ENCODE data around the gene CGB3. TPM values are rescaled to one million over a fixed set of nuclear protein-coding genes. Genes with fewer than 3 reads are reported as not detected.
A peak's percentile ranks its signal among the peaks of the same experiment; 100 is the strongest.

The CGB3 gene
- total RNA-seq, 1 experiment from 2014 or later, result not detected

DNA sequence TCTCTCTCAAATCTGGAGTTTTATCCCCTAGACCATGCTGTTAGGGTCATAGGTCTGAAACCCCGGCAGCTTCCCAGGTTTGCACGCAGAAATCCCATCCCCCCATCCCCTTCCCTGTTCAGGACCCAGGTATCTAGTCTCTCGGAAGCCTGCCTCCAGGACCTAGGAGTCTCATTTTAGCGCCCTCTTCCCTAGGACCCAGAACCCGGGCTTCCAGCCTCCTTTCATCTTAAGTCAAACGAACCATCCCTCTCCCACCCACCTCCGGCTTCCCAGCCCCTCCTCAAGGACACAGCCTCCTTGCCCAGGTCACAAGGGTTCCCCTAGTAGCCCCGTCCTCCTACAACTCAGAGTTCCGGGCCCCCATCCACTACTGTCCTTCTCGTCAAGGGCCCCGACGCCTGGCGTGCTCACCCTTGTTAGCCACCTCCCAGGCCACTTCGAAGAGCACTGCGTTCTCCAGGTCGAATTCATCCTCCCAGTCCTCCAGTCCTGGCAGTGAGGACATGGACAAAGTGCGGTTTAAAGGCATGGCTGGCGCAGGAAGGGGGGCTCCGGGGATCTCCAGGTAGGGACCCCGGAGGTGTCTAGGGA lies 31.5 kb downstream of the CGB3 start:
- TF ChIP-seq CTCF (conservative IDR thresholded peaks at IDR 0.05; ENCODE audit: low read depth, low read length) (no peak), EZH2phosphoT487 (IDR thresholded peaks at IDR 0.05; ENCODE audit: borderline replicate concordance, low read length) (no peak), EZH2 (IDR thresholded peaks at IDR 0.05; ENCODE audit: low read length, unreplicated experiment) (no peak)
- no peaks in the 10 kb centered on the region for H3F3A ChIP-seq (ENCODE audit: low read length, unreplicated experiment)
- no peaks in the 10 kb centered on the region for H3K9me3 ChIP-seq (ENCODE audit: low read length)
- CTCF ChIA-PET, result interaction anchor here (1.0 to 1.3 kb wide), 5 partner anchors 14 to 163 kb away, joined by 3 to 7 read pairs (median 3); partner anchors contain the start of gene HRC
- TSS peak; percentile 88 for BruUV-seq (replicated peaks)
- peak overlapping the region; percentile 36; the same call in 1 of the 2 replicates for H3K27ac ChIP-seq (ENCODE audit: low read length)
- POLR2A ChIA-PET (ENCODE audit: unreplicated experiment), result interaction anchor here (0.5 to 0.9 kb wide), 7 partner anchors 9 to 370 kb away, joined by 3 to 7 read pairs (median 4); partner anchors contain the start of genes BAX and CGB7
- intact Hi-C loops (cut with micrococcal nuclease), result loop anchor here (10.0 kb wide), 1 partner anchor 82 kb away; the partner anchor contains the start of gene KCNA7
- no peaks in the 10 kb centered on the region for H3K36me3 ChIP-seq (ENCODE audit: low read depth, low read length)
- H4K20me1 ChIP-seq (ENCODE audit: low read length), result 0 out of 2 replicates have a peak, but pooled peaks cover 2% of the 10 kb centered on the region
- no peaks in the 10 kb centered on the region for H3K27me3 ChIP-seq (ENCODE audit: low read length)
- peak overlapping the region; percentile 98 for H3K4me2 ChIP-seq (ENCODE audit: low read length)
- DNase-seq (no peak), ATAC-seq (no peak)
- no peaks in the 10 kb centered on the region for H3K9me2 ChIP-seq (replicated peaks; ENCODE audit: low read length)
- peak overlapping the region; percentile 93 for H3K4me3 ChIP-seq (ENCODE audit: low read length)
- H3K79me2 ChIP-seq (ENCODE audit: low read length), result peaks cover 71% of the 10 kb centered on the region
- H2AFZ ChIP-seq (ENCODE audit: low read length), result peak overlapping the region; percentile 73; the same call in 1 of the 2 replicates
- peaks cover 6% of the 10 kb centered on the region; the same call in 1 of the 2 replicates for H3K4me1 ChIP-seq (ENCODE audit: insufficient read depth, low read length)
- H3K9ac ChIP-seq (ENCODE audit: low read length), result peak overlapping the region; percentile 89

DNA sequence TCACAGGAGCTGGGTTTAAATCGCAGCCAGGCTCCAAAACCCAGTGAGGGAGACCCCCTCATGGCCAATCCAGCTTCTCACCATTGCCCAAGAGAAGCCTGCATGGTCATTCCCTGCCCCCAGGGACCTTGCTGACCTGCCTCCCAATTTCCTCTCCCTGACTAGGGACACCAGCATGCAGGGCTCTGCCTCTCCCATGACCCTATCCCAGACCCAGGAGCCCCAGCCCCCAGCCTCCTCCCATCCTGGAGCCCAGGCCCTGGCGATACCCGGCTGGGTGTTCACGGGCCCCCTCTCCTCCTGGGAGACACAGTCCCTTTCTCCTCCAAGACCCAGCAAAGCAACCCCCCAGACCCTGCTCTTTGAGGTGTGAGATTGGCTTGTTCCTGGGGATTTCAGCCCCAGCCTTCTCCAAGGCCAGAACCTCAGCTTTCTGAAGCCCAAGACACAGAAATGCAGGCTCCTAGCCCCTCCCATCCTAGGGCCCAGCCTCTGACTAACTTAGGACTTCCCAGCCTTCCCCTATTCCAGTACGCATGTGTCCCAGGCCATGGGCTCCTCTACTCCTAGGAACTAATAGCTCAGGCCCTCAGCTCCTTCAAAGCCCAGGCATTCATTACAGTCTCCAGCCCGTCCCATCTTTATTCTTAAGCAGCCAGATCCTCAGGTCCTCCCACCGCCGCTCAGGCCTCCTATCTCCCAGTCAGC lies 32.1 kb downstream of the CGB3 start:
- peak; percentile 66 for DNase-seq
- ChIA-PET POLR2A (ENCODE audit: unreplicated experiment) (interaction anchor here (0.6 kb wide), 2 partner anchors 159 to 166 kb away, joined by 3 read pairs; partner anchors contain the start of gene TRPM4), CTCF (no interaction called here)
- H3K4me1 ChIP-seq (ENCODE audit: insufficient read depth, low read length), result peaks cover 6% of the 10 kb centered on the region; the same call in 1 of the 2 replicates
- H3F3A ChIP-seq (ENCODE audit: low read length, unreplicated experiment), result no peaks in the 10 kb centered on the region
- TF ChIP-seq EZH2phosphoT487 (IDR thresholded peaks at IDR 0.05; ENCODE audit: borderline replicate concordance, low read length) (no peak), CTCF (conservative IDR thresholded peaks at IDR 0.05; ENCODE audit: low read depth, low read length) (no peak), EZH2 (IDR thresholded peaks at IDR 0.05; ENCODE audit: low read length, unreplicated experiment) (no peak)
- peaks cover 64% of the 10 kb centered on the region for H3K79me2 ChIP-seq (ENCODE audit: low read length)
- no peaks in the 10 kb centered on the region for H3K9me3 ChIP-seq (ENCODE audit: low read length)
- H2AFZ ChIP-seq (ENCODE audit: low read length), result peak overlapping the region; percentile 73; the same call in 1 of the 2 replicates
- no peaks in the 10 kb centered on the region; the same call in 1 of the 2 replicates for H3K36me3 ChIP-seq (ENCODE audit: low read depth, low read length)
- no TSS peak for BruUV-seq (replicated peaks)
- ATAC-seq, result peak; percentile 54
- peak overlapping the region; percentile 36; the same call in 1 of the 2 replicates for H3K27ac ChIP-seq (ENCODE audit: low read length)
- H3K9me2 ChIP-seq (replicated peaks; ENCODE audit: low read length), result no peaks in the 10 kb centered on the region
- intact Hi-C loops (cut with micrococcal nuclease), result loop anchor here (10.0 kb wide), 1 partner anchor 83 kb away; the partner anchor contains the start of gene KCNA7
- no peaks in the 10 kb centered on the region for H4K20me1 ChIP-seq (ENCODE audit: low read length)
- H3K27me3 ChIP-seq (ENCODE audit: low read length), result no peaks in the 10 kb centered on the region
- H3K4me2 ChIP-seq (ENCODE audit: low read length), result peak overlapping the region; percentile 98
- H3K9ac ChIP-seq (ENCODE audit: low read length), result peak overlapping the region; percentile 89
- peak overlapping the region; percentile 93 for H3K4me3 ChIP-seq (ENCODE audit: low read length)
